ENCODE measurements around the gene IHH.

GRCh38 chr2:219041252-219041651, 19.5 kb downstream of the IHH start, which contains the start of gene CFAP65:
- no peak for TF ChIP-seq RBM17 (IDR thresholded peaks at IDR 0.05; ENCODE audit: borderline replicate concordance, low read depth, low read length)
- no peak for TF ChIP-seq CTCF (IDR thresholded peaks at IDR 0.05 in 2 of 3, conservative IDR thresholded peaks at IDR 0.05 in 1 of 3; ENCODE audit: insufficient read depth in 2 of 3, low read depth in 1 of 3, low read length in 3 of 3)
